DOHH2 (cell line): ENCODE measurements around the gene PRKCZ.

ENCODE experiments used
- H3F3A ChIP-seq: fragments of 200-600 bp; sonication (generic), shearing (Covaris generic); 2 replicates; pipeline ENCODE4 v1.6.0; 2016; ENCODE audit warnings: antibody characterized with exemption, mild to moderate bottlenecking; ENCODE audit not compliant: control insufficient read depth, insufficient read depth
- H3K27ac ChIP-seq: fragments of 200-600 bp; sonication (generic); 2 replicates; pipeline ENCODE4 v1.5.1; 2014; ENCODE audit warnings: low read depth, mild to moderate bottlenecking, low read length, moderate library complexity
- H3K27me3 ChIP-seq: fragments of 200-600 bp; sonication (generic); 2 replicates; pipeline ENCODE4 v1.6.1; 2014; ENCODE audit warnings: mild to moderate bottlenecking, low read length, mixed read lengths; ENCODE audit not compliant: control insufficient read depth
- H3K36me3 ChIP-seq: fragments of 200-600 bp; sonication (generic); 2 replicates; pipeline ENCODE4 v1.6.1; 2014; ENCODE audit warnings: mild to moderate bottlenecking, low read length, moderate library complexity, mixed read lengths; ENCODE audit not compliant: control insufficient read depth
- H3K4me1 ChIP-seq: fragments of 200-600 bp; sonication (generic); 2 replicates; pipeline ENCODE4 v1.6.1; 2014; ENCODE audit warnings: mild to moderate bottlenecking, low read length, mixed read lengths; ENCODE audit not compliant: control insufficient read depth
- H3K4me2 ChIP-seq: fragments of 200-600 bp; sonication (generic); 2 replicates; pipeline ENCODE4 v1.6.0; 2014; ENCODE audit warnings: mild to moderate bottlenecking, low read length, moderate library complexity
- H3K4me3 ChIP-seq: fragments of 200-600 bp; sonication (generic); 2 replicates; pipeline ENCODE4 v1.5.1; 2014; ENCODE audit warnings: mild to moderate bottlenecking, low read length, mixed read lengths
- H3K79me2 ChIP-seq: fragments of 200-600 bp; sonication (generic); 2 replicates; pipeline ENCODE4 v1.6.1; 2014; ENCODE audit warnings: mild to moderate bottlenecking, low read length, mixed read lengths; ENCODE audit not compliant: control insufficient read depth
- H3K9me2 ChIP-seq: fragments of 200-600 bp; sonication (generic); replicated peaks from 2 replicates; pipeline ENCODE4 v1.6.1; 2014; ENCODE audit warnings: mild to moderate bottlenecking, low read length, mixed read lengths; ENCODE audit not compliant: control insufficient read depth
- H3K9me3 ChIP-seq: fragments of 200-600 bp; sonication (generic); 2 replicates; pipeline ENCODE4 v1.6.1; 2014; ENCODE audit warnings: antibody characterized with exemption, low read length, mixed read lengths; ENCODE audit not compliant: control insufficient read depth, insufficient read depth
- H4K20me1 ChIP-seq: fragments of 200-600 bp; sonication (generic); 2 replicates; pipeline ENCODE4 v1.6.0; 2014; ENCODE audit warnings: low read depth, mild to moderate bottlenecking, antibody characterized with exemption, low read length, moderate library complexity; ENCODE audit not compliant: control insufficient read depth, insufficient read depth
- CTCF ChIP-seq: fragments of 200-600 bp; sonication (generic); IDR thresholded peaks from one replicate; pipeline ENCODE4 v1.5.1; 2014; ENCODE audit warnings: antibody characterized with exemption, mild to moderate bottlenecking, low read depth, low read length; ENCODE audit not compliant: poor library complexity, severe bottlenecking
- EZH2phosphoT487 ChIP-seq: fragments of 200-600 bp; sonication (generic); IDR thresholded peaks from 2 replicates; pipeline ENCODE4 v1.6.1; 2017; ENCODE audit warnings: borderline replicate concordance, mild to moderate bottlenecking, antibody characterized with exemption, low read length, moderate library complexity, mixed read lengths

Gene PRKCZ

GRCh38 chr1:2193514-2194281 is 143.5 kb downstream of the PRKCZ start:
- peaks cover 25% of the 10 kb centered on the region for H3K4me1 ChIP-seq

GRCh38 chr1:2194319-2194897 is 144.2 kb downstream of the PRKCZ start, which contains the start of gene FAAP20:
Gene FAAP20 (minus strand): TSS chr1:2194772. CDS start chr1:2194749, 23 bp downstream.
- Histone ChIP-seq H3K36me3 (no peaks in the 10 kb centered on the region), H3K27ac (peak within 1 kb of the TSS; percentile 47), H3F3A (no peaks in the 10 kb centered on the region), H3K4me2 (peak within 1 kb of the TSS; percentile 84), H4K20me1 (no peaks in the 10 kb centered on the region), H3K4me1 (peaks cover 22% of the 10 kb centered on the region), H3K9me2 (no peaks in the 10 kb centered on the region), H3K27me3 (no peaks in the 10 kb centered on the region), H3K9me3 (no peaks in the 10 kb centered on the region), H3K79me2 (peaks cover 3% of the 10 kb centered on the region; the same call in 1 of the 2 replicates), H3K4me3 (peak within 1 kb of the TSS; percentile 74)
- no peak for TF ChIP-seq CTCF
- TF ChIP-seq EZH2phosphoT487, result no peak

More at GRCh38 chr1:2193514-2194281, 143.5 kb downstream of the PRKCZ start:
- Histone ChIP-seq H3K9me3 (no peaks in the 10 kb centered on the region), H3K79me2 (peaks cover 3% of the 10 kb centered on the region; the same call in 1 of the 2 replicates), H3F3A (no peaks in the 10 kb centered on the region), H3K4me2 (peak overlapping the region; percentile 84), H3K4me3 (peak overlapping the region; percentile 66), H3K27ac (no peak overlapping the region), H4K20me1 (no peaks in the 10 kb centered on the region), H3K36me3 (no peaks in the 10 kb centered on the region), H3K9me2 (no peaks in the 10 kb centered on the region), H3K27me3 (no peaks in the 10 kb centered on the region)
- no peak for TF ChIP-seq EZH2phosphoT487
- TF ChIP-seq CTCF, result no peak

GRCh38 chr1:2194898-2195673 is 144.9 kb downstream of the PRKCZ start:
- Histone ChIP-seq H3F3A (no peaks in the 10 kb centered on the region), H3K4me1 (peaks cover 18% of the 10 kb centered on the region), H3K36me3 (no peaks in the 10 kb centered on the region), H3K9me2 (no peaks in the 10 kb centered on the region), H4K20me1 (no peaks in the 10 kb centered on the region), H3K9me3 (no peaks in the 10 kb centered on the region), H3K4me3 (peak overlapping the region; percentile 74), H3K79me2 (peaks cover 3% of the 10 kb centered on the region; the same call in 1 of the 2 replicates), H3K4me2 (peak overlapping the region; percentile 84), H3K27me3 (no peaks in the 10 kb centered on the region), H3K27ac (peak overlapping the region; percentile 47)
- TF ChIP-seq CTCF (peak; percentile 90), EZH2phosphoT487 (no peak)
